ENCODE measurements around the gene FAM217B.

DNA sequence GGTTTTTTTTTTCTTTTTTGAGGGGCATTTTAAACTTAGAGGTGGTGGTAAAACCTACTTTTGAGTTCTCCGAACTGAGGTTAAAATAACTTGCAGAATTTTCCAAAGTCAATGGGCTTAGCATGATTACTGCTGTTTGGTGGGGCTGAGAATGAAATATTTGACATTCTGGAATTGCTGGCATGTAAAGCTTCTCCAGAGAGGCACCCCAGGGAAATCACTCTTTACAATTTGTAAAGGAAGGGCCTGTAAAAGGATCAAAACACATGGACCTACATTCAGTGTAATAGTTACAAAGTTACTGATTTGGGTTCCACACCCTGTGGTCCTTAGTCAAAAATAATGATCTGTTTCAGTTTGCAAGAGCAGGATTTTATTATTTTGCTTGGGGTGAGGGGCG is 5.5 kb downstream of the FAM217B start:
- no peak for TF ChIP-seq CTCF (IDR thresholded peaks at IDR 0.05)
- no peak for TF ChIP-seq POLR2AphosphoS5 (IDR thresholded peaks at IDR 0.05; ENCODE audit: insufficient read depth in 1 of 2, low read depth in 1 of 2)
